Measurements from ENCODE around the gene CFAP299.
"Not testable (repeated sequence)": the region's sequence is repeated elsewhere in the genome, so short reads cannot be mapped to it uniquely, and the experiment has no call there.

CFAP299 gene

DNA sequence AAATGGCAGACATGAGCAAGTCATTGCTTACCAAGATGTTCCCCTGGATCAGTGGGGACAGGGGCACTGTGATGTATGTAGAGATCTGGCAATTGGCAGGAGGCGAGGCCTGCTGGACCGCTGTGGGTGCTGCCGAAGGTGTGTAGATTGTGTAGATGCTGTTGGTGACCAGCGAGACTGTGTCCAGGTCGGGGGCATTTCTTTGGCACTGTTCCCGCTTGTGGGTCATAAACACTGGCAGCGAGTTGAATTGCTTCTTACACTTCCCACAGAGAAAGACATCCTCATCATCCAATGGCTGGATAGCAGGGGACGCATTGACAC is 52.7 kb downstream of the CFAP299 start:
- DNase-seq (ENCODE audit: low spot score), result no peak

DNA sequence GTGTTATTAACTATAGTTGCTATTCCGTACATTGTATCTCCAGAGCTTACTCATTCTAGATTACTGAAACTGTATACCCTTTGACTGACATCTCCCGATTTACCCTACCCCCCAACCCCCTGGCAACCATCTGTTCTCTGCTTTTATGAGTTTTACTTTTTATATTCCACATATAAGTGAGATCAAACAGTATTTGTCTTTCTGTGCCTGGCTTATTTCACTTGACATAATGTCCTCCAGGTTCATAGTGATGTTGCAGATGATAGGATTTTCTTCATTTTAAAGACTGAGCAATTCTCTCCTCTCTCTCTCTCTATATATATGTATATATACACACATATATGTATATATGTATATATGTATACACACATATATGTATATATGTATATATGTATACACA is 54.6 kb downstream of the CFAP299 start:
- DNase-seq (ENCODE audit: low spot score), result no peak

GRCh38 chr4:80393246-80393969 is 57.9 kb downstream of the CFAP299 start:
- DNase-seq (ENCODE audit: low spot score), result peak; percentile 28

GRCh38 chr4:80393970-80394250 is 58.4 kb downstream of the CFAP299 start:
- DNase-seq (ENCODE audit: low spot score), result no peak

DNA sequence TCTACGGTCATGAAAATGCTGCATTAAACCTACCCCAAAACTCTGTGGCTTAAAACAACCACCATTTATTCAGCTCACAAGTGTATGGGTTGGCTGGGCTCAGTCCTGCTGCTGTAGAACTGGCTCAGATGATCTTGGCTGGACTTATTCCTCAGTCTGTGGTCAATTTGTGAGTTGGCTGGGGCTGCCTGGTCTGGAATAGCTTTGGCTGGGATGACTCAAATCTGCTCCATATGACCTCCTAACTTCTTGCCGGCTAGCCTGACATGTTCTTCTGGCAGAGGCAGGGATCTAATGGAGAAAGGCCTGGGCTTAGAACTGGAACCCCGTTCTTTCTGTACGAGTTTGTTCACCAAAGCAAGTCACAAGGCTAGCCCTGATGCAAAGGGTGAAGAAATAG is 71.7 kb downstream of the CFAP299 start:
- DNase-seq (ENCODE audit: low spot score), result peak; percentile 75

DNA sequence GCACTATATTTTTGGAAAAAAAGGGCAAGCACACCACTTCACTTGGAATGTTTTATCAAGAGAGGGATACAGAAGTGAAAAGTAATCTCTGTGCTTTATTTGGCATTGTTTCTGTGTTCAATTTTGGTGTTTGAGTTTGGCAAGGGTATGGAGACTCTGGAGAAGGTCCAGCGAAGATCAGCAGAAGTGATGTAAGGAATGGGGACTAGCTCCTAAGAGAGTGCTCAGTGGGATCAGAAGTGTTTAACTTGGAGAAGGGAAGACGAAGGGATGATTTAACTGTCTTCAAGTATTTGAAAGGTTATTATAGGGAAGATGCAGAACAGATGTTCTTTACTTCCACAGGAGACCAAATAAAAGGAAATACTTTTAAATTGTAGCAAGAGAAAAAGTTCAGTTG is 74.3 kb downstream of the CFAP299 start:
- DNase-seq (ENCODE audit: low spot score), result no peak

DNA sequence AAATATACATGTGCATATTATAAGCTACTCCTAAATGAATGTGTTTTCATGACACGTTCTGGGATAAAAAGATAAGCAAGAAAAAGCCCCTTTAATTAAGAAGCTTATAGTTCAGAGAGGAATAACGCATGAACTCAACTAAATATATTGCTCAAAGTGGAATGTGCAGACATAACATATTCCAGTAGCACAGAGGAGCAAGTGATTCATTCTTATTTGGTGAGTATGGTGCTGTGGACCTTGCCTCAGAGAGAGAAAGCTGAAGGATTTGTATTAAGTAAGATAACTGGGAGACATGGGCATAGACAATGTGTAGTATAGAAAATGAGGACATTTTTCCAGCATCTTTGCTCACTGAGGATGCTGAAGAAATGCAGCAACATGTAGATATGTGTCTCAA is 76.8 kb downstream of the CFAP299 start:
- no peak for DNase-seq (ENCODE audit: low spot score)

GRCh38 chr4:80413086-80413485 is 77.6 kb downstream of the CFAP299 start:
- no peak for DNase-seq (ENCODE audit: low spot score)

- no peak for DNase-seq (ENCODE audit: low spot score)
These were observed 81.5 kb downstream of the CFAP299 start for GRCh38 chr4:80417019-80417418.

DNA sequence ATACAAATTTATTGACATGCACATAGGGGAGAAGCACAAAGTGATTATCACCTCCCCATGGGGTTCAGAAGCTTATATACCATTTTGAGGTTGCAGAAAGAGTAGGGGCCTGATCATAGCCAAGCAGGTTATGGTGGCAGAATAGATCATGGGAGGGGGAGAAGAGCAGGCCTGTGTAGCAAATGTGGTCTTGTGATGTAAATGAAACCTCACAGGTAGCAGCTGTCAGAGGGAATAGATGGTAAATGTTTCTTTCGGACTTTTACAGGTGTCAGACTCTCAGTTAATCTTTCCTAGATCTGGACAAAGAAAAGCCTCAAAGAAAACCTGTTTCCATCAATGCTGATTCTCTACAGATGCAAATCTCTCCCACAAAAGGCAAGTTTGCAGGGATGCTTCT is 84.4 kb downstream of the CFAP299 start:
- no peak for DNase-seq (ENCODE audit: low spot score)

DNA sequence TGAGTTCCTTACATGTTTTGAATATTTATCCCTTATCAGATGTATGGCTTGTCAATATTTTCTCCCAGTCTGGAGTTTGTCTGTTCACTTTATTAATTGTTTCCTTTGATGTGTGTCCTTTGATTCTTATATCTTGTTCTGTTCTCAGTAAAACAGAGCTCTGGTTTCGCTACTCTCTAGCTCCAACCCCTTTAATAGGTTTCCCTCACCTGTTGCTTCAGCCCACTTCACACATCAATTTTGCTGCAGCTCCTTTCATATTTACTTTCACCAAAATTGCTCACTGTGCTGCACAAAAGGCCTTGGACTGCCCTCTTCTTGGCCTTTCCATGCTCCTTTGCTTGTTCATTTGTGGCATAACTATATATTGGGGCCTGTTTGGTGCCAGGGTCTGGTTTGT is 85.1 kb downstream of the CFAP299 start:
- no peak for DNase-seq (ENCODE audit: low spot score)

GRCh38 chr4:80422727-80423404 is 87.3 kb downstream of the CFAP299 start:
- DNase-seq (ENCODE audit: low spot score), result no peak

GRCh38 chr4:80423553-80424224 is 88.2 kb downstream of the CFAP299 start:
- no peak for DNase-seq (ENCODE audit: low spot score)

- DNase-seq (ENCODE audit: low spot score), result no peak
These were observed 88.7 kb downstream of the CFAP299 start for GRCh38 chr4:80424225-80424581.

DNA sequence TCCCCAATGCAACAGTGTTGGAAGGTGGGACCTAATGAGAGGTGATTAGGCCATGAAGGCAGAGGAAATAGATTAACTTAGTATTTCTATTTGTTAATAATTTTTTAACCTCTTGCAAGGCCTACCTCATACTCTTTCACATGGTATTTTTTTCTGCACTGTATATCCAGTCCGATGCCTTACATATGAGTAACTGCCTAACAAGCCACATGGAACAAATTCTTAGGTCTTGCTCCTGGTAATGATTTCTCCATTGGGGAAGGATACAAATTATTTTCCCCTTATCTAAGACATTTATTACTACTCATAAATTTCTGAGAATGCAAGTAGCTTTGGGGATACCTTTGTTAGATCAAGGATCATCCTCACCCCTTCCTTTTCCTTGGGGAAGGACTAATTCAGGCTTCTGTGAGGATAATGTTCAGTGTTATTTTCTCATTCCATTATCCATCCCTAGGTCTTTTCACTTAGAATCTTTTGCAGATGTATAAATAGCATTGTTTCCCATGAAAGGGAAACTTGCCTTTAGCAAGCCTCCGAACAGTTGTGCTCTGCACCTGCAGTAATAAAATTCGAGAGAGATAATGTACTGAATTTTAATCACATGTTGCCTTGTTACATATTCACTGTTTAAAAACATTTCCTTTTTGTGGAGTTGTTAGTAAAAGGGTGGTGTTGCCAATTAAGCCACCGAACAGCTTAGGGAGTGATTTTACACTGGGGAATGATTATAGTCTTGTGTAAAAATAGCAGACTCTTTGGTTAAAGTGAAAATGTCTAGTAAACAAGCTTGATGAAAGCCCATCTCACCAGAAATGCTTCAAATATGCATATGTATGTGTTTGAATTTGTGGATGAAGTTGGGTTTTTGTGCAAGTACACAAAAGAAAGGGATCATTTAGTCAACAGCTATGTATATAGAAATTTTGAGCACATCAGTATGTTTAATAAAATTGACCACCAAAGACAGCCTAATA is 89.9 kb downstream of the CFAP299 start:
- no peak for DNase-seq (ENCODE audit: low spot score)

- no peak for DNase-seq (ENCODE audit: low spot score)
These were observed 95.9 kb downstream of the CFAP299 start for GRCh38 chr4:80431203-80431965.

DNA sequence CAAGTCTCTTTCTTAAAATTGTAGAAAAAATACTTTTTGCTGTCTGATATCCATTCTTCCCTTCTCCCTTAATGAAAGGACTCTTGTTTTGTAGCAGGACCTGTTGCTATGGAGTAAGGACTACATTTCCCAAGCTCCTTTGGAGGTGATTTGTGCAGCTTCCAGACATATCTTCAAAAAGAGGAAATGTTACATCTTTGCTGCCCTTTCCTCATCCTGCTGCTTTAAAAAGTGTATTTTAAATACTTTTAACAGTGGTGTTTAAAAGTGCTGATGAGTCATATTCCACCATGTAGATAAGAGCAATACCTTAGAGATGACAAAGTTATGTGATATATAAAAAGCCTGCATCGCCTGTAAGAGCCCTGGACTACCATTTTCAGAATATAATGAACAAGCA is 98.7 kb downstream of the CFAP299 start:
- DNase-seq (ENCODE audit: low spot score), result peak; percentile 12

GRCh38 chr4:80438016-80438415 is 102.5 kb downstream of the CFAP299 start:
- no peak for DNase-seq (ENCODE audit: low spot score)

- not testable (repeated sequence) for DNase-seq (ENCODE audit: low spot score)
These were observed 103.9 kb downstream of the CFAP299 start for GRCh38 chr4:80439294-80440061.

DNA sequence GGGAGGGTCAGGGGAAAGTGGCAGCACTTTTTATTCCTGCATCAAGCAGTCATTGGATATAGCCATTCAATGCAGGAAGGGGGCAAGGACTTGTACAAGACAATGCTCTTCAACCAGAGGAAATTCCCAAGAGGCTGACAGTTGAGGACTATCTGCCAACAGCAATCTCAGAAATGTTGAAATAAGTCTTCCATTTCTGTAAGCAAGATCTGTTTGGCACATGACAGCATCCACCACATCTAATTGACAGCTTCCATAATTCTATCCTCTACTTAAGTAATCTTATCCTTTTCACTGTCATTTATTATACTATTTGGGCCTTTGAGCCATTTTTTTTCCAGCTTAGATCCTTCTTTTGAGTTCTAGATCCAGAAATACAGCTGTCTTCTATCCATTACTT is 110.7 kb downstream of the CFAP299 start:
- DNase-seq (ENCODE audit: low spot score), result no peak

- DNase-seq (ENCODE audit: low spot score), result no peak
These were observed 111.1 kb downstream of the CFAP299 start for GRCh38 chr4:80446664-80447063.

All from AG08396 (cell line).